Measurements from ENCODE around the gene ASCC1. TPM values are rescaled to one million over a fixed set of nuclear protein-coding genes. Genes with fewer than 3 reads are reported as not detected.

Gene ASCC1
- total and polyA plus RNA-seq, 2 experiments from 2014 or later, result 31.8 to 38.7 TPM

- Histone ChIP-seq H3K4me3 (no peak overlapping the region), H4K20me1 (ENCODE audit: insufficient read depth, poor library complexity, severe bottlenecking) (no peaks in the 10 kb centered on the region), H3K27ac (peak overlapping the region; percentile 78), H3K9me3 (ENCODE audit: low read depth) (no peaks in the 10 kb centered on the region), H3K9me2 (replicated peaks; ENCODE audit: insufficient read depth) (no peaks in the 10 kb centered on the region), H3K36me3 (replicated peaks; ENCODE audit: insufficient read depth, low read depth) (no peaks in the 10 kb centered on the region), H2AFZ (no peak overlapping the region), H3K4me2 (peak overlapping the region; percentile 14), H3K27me3 (no peaks in the 10 kb centered on the region), H3K79me2 (no peaks in the 10 kb centered on the region), H3K4me1 (ENCODE audit: insufficient read depth) (peaks cover 30% of the 10 kb centered on the region)
- no peak for DNase-seq (ENCODE audit: low spot score)
- TF ChIP-seq CTCF (IDR thresholded peaks at IDR 0.05; ENCODE audit: poor library complexity), result no peak
- TF ChIP-seq EZH2 (IDR thresholded peaks at IDR 0.05; ENCODE audit: borderline replicate concordance), result no peak
- no peak for TF ChIP-seq EZH2phosphoT487 (IDR thresholded peaks at IDR 0.05; ENCODE audit: low read depth, severe bottlenecking, unreplicated experiment)
- 95% methylated on average over 10 of the region's 10 CpGs for WGBS (ENCODE audit: low lambda C conversion rate, missing lambda C conversion rate)
These were observed 116.5 kb downstream of the ASCC1 start for GRCh38 chr10:72099600-72099921.

GRCh38 chr10:72098836-72099599, 117.1 kb downstream of the ASCC1 start:
- peak overlapping the region; percentile 78 for H3K27ac ChIP-seq
- no peaks in the 10 kb centered on the region for H3K9me2 ChIP-seq (replicated peaks; ENCODE audit: insufficient read depth)
- no peaks in the 10 kb centered on the region for H3K36me3 ChIP-seq (replicated peaks; ENCODE audit: insufficient read depth, low read depth)
- H3K79me2 ChIP-seq, result no peaks in the 10 kb centered on the region
- H3K4me1 ChIP-seq (ENCODE audit: insufficient read depth), result peaks cover 30% of the 10 kb centered on the region
- WGBS (ENCODE audit: low lambda C conversion rate, missing lambda C conversion rate), result 74% methylated on average over 6 of the region's 6 CpGs
- H3K9me3 ChIP-seq (ENCODE audit: low read depth), result no peaks in the 10 kb centered on the region
- H3K4me2 ChIP-seq, result peak overlapping the region; percentile 14
- H4K20me1 ChIP-seq (ENCODE audit: insufficient read depth, poor library complexity, severe bottlenecking), result no peaks in the 10 kb centered on the region
- peak; percentile 41 for DNase-seq (ENCODE audit: low spot score)
- TF ChIP-seq CTCF (IDR thresholded peaks at IDR 0.05; ENCODE audit: poor library complexity) (no peak), EZH2 (IDR thresholded peaks at IDR 0.05; ENCODE audit: borderline replicate concordance) (no peak), EZH2phosphoT487 (IDR thresholded peaks at IDR 0.05; ENCODE audit: low read depth, severe bottlenecking, unreplicated experiment) (no peak)
- H3K4me3 ChIP-seq, result no peak overlapping the region
- H2AFZ ChIP-seq, result no peak overlapping the region
- no peaks in the 10 kb centered on the region for H3K27me3 ChIP-seq

- H3K4me3 ChIP-seq, result no peak overlapping the region
- peak overlapping the region; percentile 87 for H3K27ac ChIP-seq
- WGBS (ENCODE audit: low lambda C conversion rate, missing lambda C conversion rate), result 64% methylated on average over 3 of the region's 3 CpGs
- no peak overlapping the region for H2AFZ ChIP-seq
- DNase-seq (ENCODE audit: low spot score), result peak; percentile 81
- H3K79me2 ChIP-seq, result no peaks in the 10 kb centered on the region
- no peaks in the 10 kb centered on the region for H3K9me3 ChIP-seq (ENCODE audit: low read depth)
- H3K36me3 ChIP-seq (replicated peaks; ENCODE audit: insufficient read depth, low read depth), result no peaks in the 10 kb centered on the region
- H4K20me1 ChIP-seq (ENCODE audit: insufficient read depth, poor library complexity, severe bottlenecking), result no peaks in the 10 kb centered on the region
- no peaks in the 10 kb centered on the region for H3K27me3 ChIP-seq
- TF ChIP-seq EZH2phosphoT487 (IDR thresholded peaks at IDR 0.05; ENCODE audit: low read depth, severe bottlenecking, unreplicated experiment) (no peak), EZH2 (IDR thresholded peaks at IDR 0.05; ENCODE audit: borderline replicate concordance) (no peak), CTCF (IDR thresholded peaks at IDR 0.05; ENCODE audit: poor library complexity) (no peak)
- no peaks in the 10 kb centered on the region for H3K9me2 ChIP-seq (replicated peaks; ENCODE audit: insufficient read depth)
- peaks cover 28% of the 10 kb centered on the region for H3K4me1 ChIP-seq (ENCODE audit: insufficient read depth)
- peak overlapping the region; percentile 35 for H3K4me2 ChIP-seq
These were observed 117.7 kb downstream of the ASCC1 start for GRCh38 chr10:72098301-72098835.
